ENCODE measurements around the gene RAB5A.
"Not testable (repeated sequence)": the region's sequence is repeated elsewhere in the genome, so short reads cannot be mapped to it uniquely, and the experiment has no call there.

RAB5A gene

GRCh38 chr3:20028905-20029331, 82.0 kb downstream of the RAB5A start:
- DNase-seq (ENCODE audit: low read depth): no peak

- DNase-seq (ENCODE audit: low read depth): not testable (repeated sequence)
These were observed 85.0 kb downstream of the RAB5A start for GRCh38 chr3:20031939-20032338.
